Glutamatergic neuron (in vitro differentiated cells): ENCODE data around the gene ERBB3. TPM values are rescaled to one million over a fixed set of nuclear protein-coding genes. Genes with fewer than 3 reads are reported as not detected.

Experiments
- DNase-seq: peaks from one replicate; pipeline ENCODE4 v3.0.0; 2022
- H3K27ac Mint-ChIP-seq: one replicate; pipeline ENCODE4 v1.8.0; 2020; ENCODE audit warnings: mild to moderate bottlenecking, mixed read lengths, inconsistent platforms; ENCODE audit not compliant: unreplicated experiment
- H3K27me3 Mint-ChIP-seq: one replicate; pipeline ENCODE4 v1.8.0; 2020; ENCODE audit warnings: mild to moderate bottlenecking, moderate library complexity, mixed read lengths, inconsistent platforms; ENCODE audit not compliant: unreplicated experiment
- H3K36me3 Mint-ChIP-seq: one replicate; pipeline ENCODE4 v1.8.0; 2020; ENCODE audit warnings: mild to moderate bottlenecking, mixed read lengths, inconsistent platforms; ENCODE audit not compliant: unreplicated experiment
- H3K4me1 Mint-ChIP-seq: one replicate; pipeline ENCODE4 v1.8.0; 2020; ENCODE audit warnings: mild to moderate bottlenecking, low read depth, mixed read lengths, inconsistent platforms; ENCODE audit not compliant: unreplicated experiment
- H3K4me3 Mint-ChIP-seq: one replicate; pipeline ENCODE4 v1.8.0; 2020; ENCODE audit warnings: mild to moderate bottlenecking, mixed read lengths, inconsistent platforms; ENCODE audit not compliant: unreplicated experiment
- H3K9me3 Mint-ChIP-seq: one replicate; pipeline ENCODE4 v1.8.0; 2020; ENCODE audit warnings: mild to moderate bottlenecking, moderate library complexity, mixed read lengths, inconsistent platforms; ENCODE audit not compliant: unreplicated experiment
- CTCF ChIP-seq: fragments of 200-600 bp; sonication (generic); IDR thresholded peaks from one replicate; pipeline ENCODE4 v1.5.0; 2021; ENCODE audit not compliant: partially characterized antibody, unreplicated experiment
- total RNA-seq: library from RNA; stranded (reverse); fragmentation: NEBNext Ultra II Directional; extraction: Animal tissue kit (Norgen Biotek cat#: 25700); gene quantifications from one replicate; pipeline ENCODE4 v1.2.1, GENCODE V29; 2021; ENCODE audit not compliant: unreplicated experiment

The ERBB3 gene
- total RNA-seq, 1 donor from 2014 or later: 33.7 TPM

- Mint-ChIP-seq H3K9me3 (peaks cover 17% of the 10 kb centered on the region), H3K4me1 (peaks cover 18% of the 10 kb centered on the region), H3K27me3 (peaks cover 15% of the 10 kb centered on the region), H3K36me3 (no peaks in the 10 kb centered on the region), H3K4me3 (peak overlapping the region; percentile 98), H3K27ac (peak overlapping the region; percentile 62)
- TF ChIP-seq CTCF: peak; percentile 75
- DNase-seq: peak; percentile 51
Observed at GRCh38 chr12:56119361-56119796, 39.4 kb downstream of the ERBB3 start.

- Mint-ChIP-seq H3K4me3 (peak overlapping the region; percentile 46), H3K27ac (no peak overlapping the region)
Observed at GRCh38 chr12:56120158-56120846, 40.3 kb downstream of the ERBB3 start.

DNA sequence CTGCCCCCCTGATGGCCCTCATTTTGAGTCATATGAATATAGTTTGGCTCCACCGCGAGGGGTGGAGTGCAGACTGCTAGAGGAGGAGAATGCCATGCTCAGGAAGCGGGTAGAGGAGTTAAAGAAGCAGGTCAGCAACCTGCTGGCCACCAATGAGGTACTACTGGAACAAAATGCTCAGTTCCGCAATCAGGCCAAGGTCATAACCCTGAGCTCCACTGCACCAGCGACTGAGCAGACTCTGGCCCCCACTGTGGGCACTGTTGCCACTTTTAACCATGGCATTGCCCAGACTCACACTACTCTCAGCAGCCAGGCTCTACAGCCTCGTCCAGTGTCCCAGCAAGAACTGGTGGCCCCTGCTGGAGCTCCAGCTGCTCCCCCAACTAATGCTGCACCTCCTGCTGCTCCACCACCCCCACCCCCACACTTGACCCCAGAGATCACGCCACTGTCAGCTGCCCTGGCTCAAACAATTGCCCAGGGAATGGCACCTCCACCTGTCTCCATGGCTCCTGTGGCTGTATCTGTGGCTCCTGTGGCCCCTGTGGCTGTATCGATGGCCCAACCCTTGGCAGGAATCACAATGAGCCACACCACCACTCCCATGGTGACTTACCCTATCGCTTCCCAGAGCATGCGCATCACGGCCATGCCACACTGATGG, 41.4 kb downstream of the ERBB3 start:
- Mint-ChIP-seq H3K27me3 (peaks cover 13% of the 10 kb centered on the region), H3K4me1 (peaks cover 18% of the 10 kb centered on the region), H3K4me3 (no peak overlapping the region), H3K9me3 (peaks cover 15% of the 10 kb centered on the region), H3K27ac (no peak overlapping the region), H3K36me3 (no peaks in the 10 kb centered on the region)
- TF ChIP-seq CTCF: no peak
- no peak for DNase-seq

More at GRCh38 chr12:56120158-56120846, 40.3 kb downstream of the ERBB3 start:
- no peak for TF ChIP-seq CTCF
- peaks cover 15% of the 10 kb centered on the region for H3K27me3 Mint-ChIP-seq
- H3K36me3 Mint-ChIP-seq: no peaks in the 10 kb centered on the region
- DNase-seq: no peak
- peaks cover 18% of the 10 kb centered on the region for H3K4me1 Mint-ChIP-seq
- peaks cover 17% of the 10 kb centered on the region for H3K9me3 Mint-ChIP-seq

GRCh38 chr12:56122637-56123036, 42.7 kb downstream of the ERBB3 start:
- Mint-ChIP-seq H3K4me3 (no peak overlapping the region), H3K27me3 (peaks cover 11% of the 10 kb centered on the region), H3K27ac (no peak overlapping the region), H3K4me1 (peaks cover 25% of the 10 kb centered on the region), H3K9me3 (peaks cover 11% of the 10 kb centered on the region), H3K36me3 (no peaks in the 10 kb centered on the region)
- no peak for DNase-seq
- TF ChIP-seq CTCF: no peak

DNA sequence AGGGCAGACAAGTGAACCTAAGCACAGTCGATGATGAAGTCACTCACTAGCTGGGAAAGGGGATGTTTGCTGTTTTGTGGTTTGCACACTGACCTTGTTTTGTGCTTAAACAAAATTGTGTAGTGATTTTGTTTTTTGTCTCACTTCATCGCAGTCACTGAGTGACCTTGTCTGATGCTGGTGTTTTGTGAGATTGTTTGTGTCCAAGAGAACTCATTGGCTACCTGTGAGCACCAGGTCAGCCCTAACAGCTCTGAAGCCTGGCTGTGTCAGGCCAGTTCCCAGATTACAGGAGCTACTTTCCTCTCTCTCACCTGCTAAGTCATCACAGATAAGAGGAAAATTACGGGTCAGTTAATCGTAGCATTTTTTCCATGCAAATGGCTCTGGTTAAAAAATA, 44.2 kb downstream of the ERBB3 start:
- DNase-seq: no peak
- no peaks in the 10 kb centered on the region for H3K36me3 Mint-ChIP-seq
- H3K27ac Mint-ChIP-seq: no peak overlapping the region
- peaks cover 15% of the 10 kb centered on the region for H3K4me1 Mint-ChIP-seq
- TF ChIP-seq CTCF: no peak
- H3K4me3 Mint-ChIP-seq: peak overlapping the region; percentile 7
- peaks cover 14% of the 10 kb centered on the region for H3K9me3 Mint-ChIP-seq
- H3K27me3 Mint-ChIP-seq: peaks cover 13% of the 10 kb centered on the region
